ENCODE measurements around the gene VWA7.

VWA7 gene

GRCh38 chr6:31725502-31726350 is 51.4 kb downstream of the VWA7 start:
- TF ChIP-seq CTCF (conservative IDR thresholded peaks at IDR 0.05; ENCODE audit: low read depth, low read length), result no peak
- no peak for DNase-seq (ENCODE audit: low read depth)
- H3K4me3 ChIP-seq (ENCODE audit: low read length), result no peak overlapping the region

DNA sequence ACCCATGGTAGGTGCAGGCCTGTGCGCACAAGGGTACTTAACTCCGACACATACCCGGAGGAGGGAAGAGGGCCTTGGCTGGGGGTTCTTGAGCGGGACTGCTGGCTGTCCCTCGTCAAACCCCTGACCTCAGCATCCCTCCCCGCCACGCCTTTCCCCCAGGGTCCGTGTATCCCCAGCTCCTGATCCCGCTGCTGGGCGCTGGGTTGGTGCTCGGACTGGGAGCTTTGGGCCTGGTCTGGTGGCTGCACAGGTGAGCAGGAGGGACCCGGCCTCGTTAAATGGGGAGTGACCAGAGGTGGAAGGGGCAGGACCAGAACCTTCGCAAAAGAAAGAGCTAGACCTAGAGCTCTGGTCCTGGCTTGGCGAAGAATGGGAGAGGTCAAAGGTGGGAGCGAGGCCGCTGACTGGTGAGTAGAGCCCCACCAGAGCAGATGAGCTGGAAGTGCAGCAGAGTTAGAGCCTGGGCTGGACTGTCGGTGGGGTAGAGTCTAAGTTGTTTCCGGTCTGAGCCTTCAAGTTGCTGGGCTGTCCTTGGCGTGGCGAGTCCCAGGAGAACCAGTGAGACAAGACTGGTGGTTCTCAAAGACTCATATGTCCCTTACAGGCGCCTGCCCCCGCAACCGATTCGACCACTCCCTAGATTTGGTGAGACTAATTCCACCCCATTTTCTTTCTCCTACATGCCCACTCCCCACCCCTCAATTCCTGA is 53.0 kb downstream of the VWA7 start:
- no peak overlapping the region for H3K4me3 ChIP-seq (ENCODE audit: low read length)
- TF ChIP-seq CTCF (conservative IDR thresholded peaks at IDR 0.05; ENCODE audit: low read depth, low read length), result no peak
- DNase-seq (ENCODE audit: low read depth), result no peak

GRCh38 chr6:31723245-31723979 is 53.7 kb downstream of the VWA7 start, which contains the start of gene MPIG6B:
MPIG6B (plus strand) TSS chr6:31723373; CDS start chr6:31723384, 11 bp downstream.
- no peak within 1 kb of the TSS for H3K4me3 ChIP-seq (ENCODE audit: low read length)
- no peak for DNase-seq (ENCODE audit: low read depth)
- TF ChIP-seq CTCF (conservative IDR thresholded peaks at IDR 0.05; ENCODE audit: low read depth, low read length), result no peak

GRCh38 chr6:31722173-31722572 is 55.0 kb downstream of the VWA7 start:
- DNase-seq (ENCODE audit: low read depth), result no peak
- TF ChIP-seq CTCF (conservative IDR thresholded peaks at IDR 0.05; ENCODE audit: low read depth, low read length), result no peak
- no peak overlapping the region for H3K4me3 ChIP-seq (ENCODE audit: low read length)

DNA sequence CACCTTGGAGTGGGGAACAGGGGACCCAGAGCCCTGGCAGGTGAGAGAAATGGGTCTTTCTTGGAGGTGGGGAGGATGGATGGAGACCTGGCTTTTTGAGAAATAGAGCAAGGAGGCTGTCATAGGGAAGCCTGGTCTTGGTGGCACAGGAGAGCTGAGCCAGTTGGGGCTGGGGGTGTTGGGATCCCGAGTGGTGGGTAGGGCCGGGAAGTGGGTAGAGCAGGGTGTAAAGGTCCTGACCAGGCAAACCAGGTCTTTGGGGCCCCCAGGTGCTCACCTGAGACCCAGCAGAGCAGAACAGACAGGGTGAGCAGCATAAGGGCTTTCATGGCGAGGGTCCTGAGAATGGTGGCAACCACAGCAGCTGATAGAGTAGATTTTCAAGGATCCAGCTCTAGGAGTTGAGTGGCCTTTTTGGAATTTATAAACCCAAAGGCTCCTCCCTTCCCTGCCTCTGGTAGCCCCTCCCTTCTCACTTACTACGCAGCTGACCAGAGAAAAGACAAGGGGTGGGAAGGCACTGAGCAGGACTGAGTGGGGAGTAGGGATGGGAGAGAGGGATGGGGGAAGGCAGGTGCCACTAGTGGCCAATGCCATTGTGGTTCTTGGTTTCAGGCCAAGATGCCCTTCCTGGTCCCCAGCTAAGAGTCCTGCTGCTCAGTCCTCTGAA is 55.6 kb downstream of the VWA7 start, which contains the start of gene LY6G6C:
Gene LY6G6C (minus strand): TSS at position 396 of the 670 bp plus-strand sequence. CDS start 67 bp downstream, at position 329.
- no peak for TF ChIP-seq CTCF (conservative IDR thresholded peaks at IDR 0.05; ENCODE audit: low read depth, low read length)
- DNase-seq (ENCODE audit: low read depth), result no peak
- H3K4me3 ChIP-seq (ENCODE audit: low read length), result no peak within 1 kb of the TSS

- no peak overlapping the region for H3K4me3 ChIP-seq (ENCODE audit: low read length)
- DNase-seq (ENCODE audit: low read depth), result no peak
- no peak for TF ChIP-seq CTCF (conservative IDR thresholded peaks at IDR 0.05; ENCODE audit: low read depth, low read length)
These were observed 56.8 kb downstream of the VWA7 start for GRCh38 chr6:31720196-31720770.
